H54 (cell line): ENCODE results near the gene APEH.

Source experiments
- DNase-seq: peaks from one replicate; pipeline ENCODE4 v3.0.0; 2011; ENCODE audit warnings: low spot score, mixed read lengths; ENCODE audit not compliant: insufficient read length
- FAIRE-seq: peaks from 3 replicates; lab custom pipeline; 2011; peaks lifted over from hg19 to GRCh38; lab: Jason Lieb, UNC
- POLR2A ChIP-seq: IDR thresholded peaks from 2 replicates; pipeline ENCODE4 v1.6.1; 2011; ENCODE audit warnings: low read depth, mild to moderate bottlenecking, low read length

APEH gene

DNA sequence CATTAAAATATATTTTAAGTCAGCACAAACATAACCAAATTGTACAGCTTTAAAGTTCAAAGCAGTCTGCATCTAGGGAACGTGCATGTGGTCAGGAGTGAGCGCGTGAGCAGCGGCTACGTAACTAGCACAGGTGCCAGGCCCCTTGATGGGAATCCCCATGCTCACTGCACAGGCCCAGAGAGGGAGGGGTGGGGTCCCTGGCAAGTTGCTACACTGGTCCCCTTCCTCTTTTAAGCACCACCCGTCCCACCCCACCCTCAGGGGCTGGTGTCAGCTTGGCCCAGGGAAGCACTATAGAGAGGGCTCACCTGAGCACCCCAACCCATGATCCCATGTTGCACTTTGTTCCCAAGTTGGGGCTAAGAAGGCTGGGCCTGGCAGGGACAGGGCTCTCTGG, 50.4 kb downstream of the APEH start:
- TF ChIP-seq POLR2A: no peak
- DNase-seq (no peak), FAIRE-seq (no peak)

GRCh38 chr3:49725906-49726681, 51.9 kb downstream of the APEH start:
- TF ChIP-seq POLR2A: no peak
- DNase-seq (no peak), FAIRE-seq (no peak)

GRCh38 chr3:49727154-49727923, 53.2 kb downstream of the APEH start:
- DNase-seq: no peak
- TF ChIP-seq POLR2A: no peak
- no peak for FAIRE-seq

DNA sequence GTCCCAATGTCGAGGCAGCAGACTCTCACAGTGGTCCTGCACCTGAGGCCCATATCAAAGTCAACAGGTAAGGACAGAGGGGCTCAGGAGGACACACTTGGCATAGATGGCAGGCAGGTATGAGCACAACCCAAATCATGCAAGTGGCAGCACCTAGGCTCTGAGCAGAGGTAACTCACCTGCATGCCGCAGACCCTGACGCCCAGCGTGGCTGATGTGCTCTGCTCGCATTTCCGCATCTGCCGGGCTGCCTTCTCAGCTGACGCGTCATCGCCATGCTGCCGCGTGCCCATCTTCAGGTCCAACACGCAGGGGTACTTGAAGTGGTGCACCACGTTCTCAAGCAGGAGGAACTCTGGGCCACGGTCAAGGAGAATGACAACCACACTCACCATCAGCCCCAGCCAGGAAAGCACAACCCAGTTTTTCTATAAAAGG, 53.8 kb downstream of the APEH start:
- FAIRE-seq (no peak), DNase-seq (no peak)
- TF ChIP-seq POLR2A: no peak

GRCh38 chr3:49729966-49730609, 55.9 kb downstream of the APEH start:
- DNase-seq: no peak
- no peak for FAIRE-seq
- no peak for TF ChIP-seq POLR2A

- no peak for TF ChIP-seq POLR2A
- DNase-seq (no peak), FAIRE-seq (no peak)
Measured at GRCh38 chr3:49732597-49732996, 58.4 kb downstream of the APEH start.

DNA sequence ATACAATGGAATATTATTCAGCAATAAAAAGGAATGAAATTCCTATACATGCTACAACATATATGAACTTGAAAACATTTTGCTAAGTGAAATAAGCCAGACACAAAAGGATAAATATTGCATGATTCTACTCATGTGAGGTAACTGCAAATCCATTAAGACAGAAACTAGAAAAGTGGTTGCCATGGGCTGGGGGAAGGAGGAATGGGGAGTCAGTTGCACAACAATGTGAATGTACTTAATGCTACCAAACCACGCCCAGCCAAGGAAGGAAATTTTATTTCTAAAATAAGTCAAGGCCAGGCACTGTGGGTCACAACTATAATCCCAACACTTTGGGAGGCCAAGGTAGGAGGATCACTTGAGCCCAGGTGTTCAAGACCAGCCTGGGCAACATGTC, 59.4 kb downstream of the APEH start:
- DNase-seq: no peak
- TF ChIP-seq POLR2A: no peak
- FAIRE-seq: no peak
